Testis (tissue), 3 donors: ENCODE results near the gene TNS3. TPM values are rescaled to one million over a fixed set of nuclear protein-coding genes. Genes with fewer than 3 reads are reported as not detected.

ENCODE experiments used
- DNase-seq: peaks from one replicate; pipeline ENCODE4 v3.0.0-alpha.2; 2019
- H3K27ac ChIP-seq, 2 donors: fragments of 200-600 bp; sonication (generic); one replicate each; pipeline ENCODE4 v1.5.1; 2019
- H3K27me3 ChIP-seq: fragments of 200-600 bp; sonication (generic); one replicate; pipeline ENCODE4 v1.5.1; 2019
- H3K36me3 ChIP-seq: fragments of 200-600 bp; sonication (generic); one replicate; pipeline ENCODE4 v1.5.1; 2017; ENCODE audit warnings: low read depth; ENCODE audit errors: missing control alignments
- H3K4me1 ChIP-seq: fragments of 200-600 bp; sonication (generic); one replicate; pipeline ENCODE4 v1.5.1; 2019
- H3K4me3 ChIP-seq, 2 donors: fragments of 200-600 bp; sonication (generic); one replicate each; pipeline ENCODE4 v1.5.1; 2017 to 2019
- H3K9me3 ChIP-seq: fragments of 200-600 bp; sonication (generic); one replicate; pipeline ENCODE4 v1.5.1; 2017
- CTCF ChIP-seq, 3 experiments: fragments of 450-650 bp in 2 of 3; fragments of 200-600 bp in 1 of 3; sonication (generic) in 1 of 3; IDR thresholded peaks; one replicate each; pipeline ENCODE4 v1.5.1; 2016 to 2019; ENCODE audit warnings: antibody characterized with exemption in 3 of 3, mild to moderate bottlenecking in 2 of 3, moderate library complexity in 1 of 3
- POLR2A ChIP-seq: fragments of 450-650 bp; IDR thresholded peaks from one replicate; pipeline ENCODE4 v1.6.1; 2017; ENCODE audit warnings: antibody characterized with exemption, mild to moderate bottlenecking, moderate library complexity
- WGBS, 2 donors: methylation state at CpG; one replicate each; pipeline ENCODE4 v1.1.5; 2018; 5-methylcytosine and 5-hydroxymethylcytosine counted together
- intact Hi-C: fragments of 100-400 bp; cut with DNase I; formaldehyde crosslinking; loops from one replicate; pipeline ENCODE4 v1.15.1; 2023; ENCODE audit warnings: low total_unique reads
- polyA plus RNA-seq: library from polyadenylated mRNA; stranded (reverse); fragments of 350-450 nt; fragmentation: Illumina TruSeq; extraction: RNeasy Lipid Tissue Mini Kit (QIAGEN cat#74804); gene quantifications from one replicate; pipeline ENCODE4 v1.2.3, GENCODE V29; 2014; ENCODE audit warnings: low read depth, low replicate concordance; ENCODE audit not compliant: insufficient read depth
- total RNA-seq, 2 donors: library from RNA; depleted of rRNA; stranded (reverse); fragments of >200 nt; gene quantifications; one replicate each; pipeline ENCODE4 v1.2.3, GENCODE V29; 2016

TNS3 gene
- total and polyA plus RNA-seq, 3 donors from 2014 or later: 28.5 to 93.5 (median 60.0) TPM

- WGBS, 2 donors: 34 to 52% methylated on average over 10 to 13 of the region's 13 CpGs
- intact Hi-C loops: no loop called here
- Histone ChIP-seq H3K9me3 (no peaks in the 10 kb centered on the region), H3K27ac (peak overlapping the region in 1 of 2 donors; percentile 45), H3K4me3 (no peak overlapping the region), H3K27me3 (no peaks in the 10 kb centered on the region), H3K4me1 (peaks cover 20% of the 10 kb centered on the region), H3K36me3 (no peaks in the 10 kb centered on the region)
- TF ChIP-seq CTCF (IDR thresholded peaks at IDR 0.05) (no peak), POLR2A (no peak)
- DNase-seq: peak; percentile 62
Observed at GRCh38 chr7:47405921-47406800, 175.8 kb downstream of the TNS3 start.

GRCh38 chr7:47405286-47405904 is 176.5 kb downstream of the TNS3 start:
- H3K36me3 ChIP-seq: no peaks in the 10 kb centered on the region
- DNase-seq: no peak
- no peaks in the 10 kb centered on the region for H3K27me3 ChIP-seq
- intact Hi-C loops: no loop called here
- TF ChIP-seq POLR2A (no peak), CTCF (IDR thresholded peaks at IDR 0.05) (no peak)
- no peaks in the 10 kb centered on the region for H3K9me3 ChIP-seq
- WGBS, 2 donors: 86 to 88% methylated on average over 8 of the region's 8 CpGs
- H3K4me1 ChIP-seq: peaks cover 20% of the 10 kb centered on the region
- peak overlapping the region in 1 of 2 donors; percentile 45 for H3K27ac ChIP-seq
- no peak overlapping the region for H3K4me3 ChIP-seq

- peaks cover 20% of the 10 kb centered on the region for H3K4me1 ChIP-seq
- H3K27ac ChIP-seq: no peak overlapping the region
- WGBS, 2 donors: 84 to 93% methylated on average over 3 of the region's 3 CpGs
- H3K36me3 ChIP-seq: no peaks in the 10 kb centered on the region
- TF ChIP-seq POLR2A: no peak
- TF ChIP-seq CTCF (IDR thresholded peaks at IDR 0.05): no peak
- H3K9me3 ChIP-seq: no peaks in the 10 kb centered on the region
- H3K4me3 ChIP-seq: no peak overlapping the region
- H3K27me3 ChIP-seq: no peaks in the 10 kb centered on the region
- intact Hi-C loops: no loop called here
- DNase-seq: no peak
Observed at GRCh38 chr7:47404010-47404409, 177.9 kb downstream of the TNS3 start.

- WGBS, 2 donors: 79 to 88% methylated on average over 13 to 15 of the region's 15 CpGs
- intact Hi-C loops: no loop called here
- no peaks in the 10 kb centered on the region for H3K36me3 ChIP-seq
- H3K4me3 ChIP-seq: no peak overlapping the region
- no peak for TF ChIP-seq CTCF (IDR thresholded peaks at IDR 0.05)
- no peak for TF ChIP-seq POLR2A
- H3K27ac ChIP-seq: no peak overlapping the region
- no peaks in the 10 kb centered on the region for H3K9me3 ChIP-seq
- no peaks in the 10 kb centered on the region for H3K27me3 ChIP-seq
- H3K4me1 ChIP-seq: peaks cover 20% of the 10 kb centered on the region
- no peak for DNase-seq
Observed at GRCh38 chr7:47402941-47403866, 178.7 kb downstream of the TNS3 start.
